ENCODE results near the gene CRYL1.

The CRYL1 gene

GRCh38 chr13:20431687-20432384 is 93.8 kb downstream of the CRYL1 start:
- H3K27ac ChIP-seq, result no peak overlapping the region
- no peak for TF ChIP-seq CTCF (IDR thresholded peaks at IDR 0.05)
- no peak for TF ChIP-seq ZFX (IDR thresholded peaks at IDR 0.05; ENCODE audit: borderline replicate concordance)

- H3K27ac ChIP-seq, result no peak overlapping the region
- TF ChIP-seq ZFX (IDR thresholded peaks at IDR 0.05; ENCODE audit: borderline replicate concordance) (no peak), CTCF (IDR thresholded peaks at IDR 0.05) (no peak)
These were observed 94.6 kb downstream of the CRYL1 start for GRCh38 chr13:20431080-20431479.

GRCh38 chr13:20430296-20430695 is 95.4 kb downstream of the CRYL1 start:
- TF ChIP-seq CTCF (IDR thresholded peaks at IDR 0.05) (no peak), ZFX (IDR thresholded peaks at IDR 0.05; ENCODE audit: borderline replicate concordance) (no peak)
- H3K27ac ChIP-seq, result no peak overlapping the region

- no peak overlapping the region for H3K27ac ChIP-seq
- TF ChIP-seq CTCF (IDR thresholded peaks at IDR 0.05), result no peak
These were observed 96.0 kb downstream of the CRYL1 start for GRCh38 chr13:20429682-20430081.

- no peak overlapping the region for H3K27ac ChIP-seq
- TF ChIP-seq ZFX (IDR thresholded peaks at IDR 0.05; ENCODE audit: borderline replicate concordance), result no peak
- TF ChIP-seq CTCF (IDR thresholded peaks at IDR 0.05), result no peak
These were observed 96.7 kb downstream of the CRYL1 start for GRCh38 chr13:20428666-20429644.

- H3K27ac ChIP-seq, result no peak overlapping the region
- no peak for TF ChIP-seq ZFX (IDR thresholded peaks at IDR 0.05; ENCODE audit: borderline replicate concordance)
- no peak for TF ChIP-seq CTCF (IDR thresholded peaks at IDR 0.05)
These were observed 98.8 kb downstream of the CRYL1 start for GRCh38 chr13:20426766-20427448.
